ENCODE measurements around the gene PTH2.
"Not testable (repeated sequence)": the region's sequence is repeated elsewhere in the genome, so short reads cannot be mapped to it uniquely, and the experiment has no call there.

The PTH2 gene

GRCh38 chr19:49383599-49383998 is 39.6 kb downstream of the PTH2 start:
- FAIRE-seq, result no peak
- DNase-seq (ENCODE audit: insufficient read length), result no peak
- TF ChIP-seq POLR2AphosphoS5 (IDR thresholded peaks at IDR 0.05; ENCODE audit: low read depth, low read length), result no peak
- no peak for TF ChIP-seq POLR2A (IDR thresholded peaks at IDR 0.05; ENCODE audit: low read depth, low read length)
- no peak for TF ChIP-seq TAF1 (IDR thresholded peaks at IDR 0.05; ENCODE audit: borderline replicate concordance, low read depth, low read length)

GRCh38 chr19:49382639-49383038 is 40.6 kb downstream of the PTH2 start:
- FAIRE-seq, result no peak

GRCh38 chr19:49380391-49380790 is 42.9 kb downstream of the PTH2 start:
- no peak for TF ChIP-seq TAF1 (IDR thresholded peaks at IDR 0.05; ENCODE audit: borderline replicate concordance, low read depth, low read length)
- no peak for TF ChIP-seq POLR2AphosphoS5 (IDR thresholded peaks at IDR 0.05; ENCODE audit: low read depth, low read length)
- TF ChIP-seq POLR2A (IDR thresholded peaks at IDR 0.05; ENCODE audit: low read depth, low read length), result no peak
- DNase-seq (ENCODE audit: insufficient read length), result no peak
- FAIRE-seq, result no peak

More at GRCh38 chr19:49382639-49383038, 40.6 kb downstream of the PTH2 start:
- TF ChIP-seq TAF1 (IDR thresholded peaks at IDR 0.05; ENCODE audit: borderline replicate concordance, low read depth, low read length), result no peak
- no peak for TF ChIP-seq POLR2A (IDR thresholded peaks at IDR 0.05; ENCODE audit: low read depth, low read length)
- TF ChIP-seq POLR2AphosphoS5 (IDR thresholded peaks at IDR 0.05; ENCODE audit: low read depth, low read length), result no peak
- no peak for DNase-seq (ENCODE audit: insufficient read length)

GRCh38 chr19:49378512-49378911 is 44.7 kb downstream of the PTH2 start:
- no peak for TF ChIP-seq TAF1 (IDR thresholded peaks at IDR 0.05; ENCODE audit: borderline replicate concordance, low read depth, low read length)
- no peak for TF ChIP-seq POLR2A (IDR thresholded peaks at IDR 0.05; ENCODE audit: low read depth, low read length)
- no peak for TF ChIP-seq POLR2AphosphoS5 (IDR thresholded peaks at IDR 0.05; ENCODE audit: low read depth, low read length)
- FAIRE-seq (no peak), DNase-seq (ENCODE audit: insufficient read length) (no peak)

- TF ChIP-seq TAF1 (IDR thresholded peaks at IDR 0.05; ENCODE audit: borderline replicate concordance, low read depth, low read length) (no peak), POLR2A (IDR thresholded peaks at IDR 0.05; ENCODE audit: low read depth, low read length) (no peak), POLR2AphosphoS5 (IDR thresholded peaks at IDR 0.05; ENCODE audit: low read depth, low read length) (no peak)
- no peak for FAIRE-seq
- no peak for DNase-seq (ENCODE audit: insufficient read length)
These were observed 48.4 kb downstream of the PTH2 start for GRCh38 chr19:49374665-49375434.

GRCh38 chr19:49373174-49373573 is 50.1 kb downstream of the PTH2 start:
- FAIRE-seq, result not testable (repeated sequence)

More at GRCh38 chr19:49373174-49373573, 50.1 kb downstream of the PTH2 start:
- DNase-seq (ENCODE audit: insufficient read length), result not testable (repeated sequence)
